ENCODE results near the gene TMCO4.

- TF ChIP-seq SIN3A (IDR thresholded peaks at IDR 0.05; ENCODE audit: borderline replicate concordance, insufficient read depth, low read length) = no peak
- no peak for TF ChIP-seq TAF1 (IDR thresholded peaks at IDR 0.05; ENCODE audit: borderline replicate concordance, insufficient read depth, low read length)
- TF ChIP-seq REST (IDR thresholded peaks at IDR 0.05; ENCODE audit: insufficient read depth in 1 of 2, low read depth in 2 of 2, low read length in 2 of 2) = no peak
Observed at GRCh38 chr1:19808351-19808750, 8.6 kb upstream of the TMCO4 start.

All from PFSK-1 (cell line).